GM18499 (cell line): ENCODE data around the gene ICAM5.

Experiments used
- ATAC-seq: cut with Tn5 transposase; IDR thresholded peaks from one replicate; pipeline ENCODE4 v1.9.1; 2021; ENCODE audit warnings: moderate number of reproducible peaks; ENCODE audit not compliant: insufficient read depth, unreplicated experiment

Gene ICAM5

DNA sequence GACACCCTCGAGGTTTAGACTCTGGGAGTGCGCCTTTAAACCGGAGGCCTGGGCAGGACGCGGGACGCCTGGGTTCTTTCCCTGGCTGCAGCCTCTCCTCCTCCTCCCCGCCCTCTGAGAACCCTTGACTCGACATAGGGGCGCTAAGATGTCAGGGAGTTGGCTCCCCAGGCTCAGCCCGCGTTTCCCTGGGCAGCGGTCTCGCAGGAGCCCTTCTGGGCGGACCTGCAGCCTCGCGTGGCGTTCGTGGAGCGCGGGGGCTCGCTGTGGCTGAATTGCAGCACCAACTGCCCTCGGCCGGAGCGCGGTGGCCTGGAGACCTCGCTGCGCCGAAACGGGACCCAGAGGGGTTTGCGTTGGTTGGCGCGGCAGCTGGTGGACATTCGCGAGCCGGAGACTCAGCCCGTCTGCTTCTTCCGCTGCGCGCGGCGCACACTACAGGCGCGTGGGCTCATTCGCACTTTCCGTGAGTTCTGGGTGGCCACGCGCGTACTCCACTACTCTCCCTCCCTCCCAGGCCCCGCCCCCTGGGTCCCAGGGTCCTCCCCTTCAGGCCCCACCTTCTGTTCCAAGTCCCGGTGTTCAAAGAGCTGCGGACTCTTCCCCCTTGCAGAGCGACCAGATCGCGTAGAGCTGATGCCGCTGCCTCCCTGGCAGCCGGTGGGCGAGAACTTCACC, 1.3 kb downstream of the ICAM5 start:
- ATAC-seq: no peak

DNA sequence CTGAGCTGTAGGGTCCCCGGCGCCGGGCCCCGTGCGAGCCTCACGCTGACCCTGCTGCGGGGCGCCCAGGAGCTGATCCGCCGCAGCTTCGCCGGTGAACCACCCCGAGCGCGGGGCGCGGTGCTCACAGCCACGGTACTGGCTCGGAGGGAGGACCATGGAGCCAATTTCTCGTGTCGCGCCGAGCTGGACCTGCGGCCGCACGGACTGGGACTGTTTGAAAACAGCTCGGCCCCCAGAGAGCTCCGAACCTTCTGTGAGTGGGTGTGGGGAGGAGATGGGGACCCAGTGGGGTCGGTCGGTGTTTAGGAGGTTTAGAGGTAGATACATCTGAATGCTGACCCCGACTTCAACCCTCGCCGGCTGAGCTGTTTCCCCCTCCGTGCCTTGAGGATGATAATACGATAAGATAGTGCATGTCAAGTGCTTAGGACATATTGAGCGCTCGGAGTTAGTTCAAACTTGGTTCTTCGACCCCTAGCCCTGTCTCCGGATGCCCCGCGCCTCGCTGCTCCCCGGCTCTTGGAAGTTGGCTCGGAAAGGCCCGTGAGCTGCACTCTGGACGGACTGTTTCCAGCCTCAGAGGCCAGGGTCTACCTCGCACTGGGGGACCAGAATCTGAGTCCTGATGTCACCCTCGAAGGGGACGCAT, 1.9 kb downstream of the ICAM5 start:
- ATAC-seq: no peak

DNA sequence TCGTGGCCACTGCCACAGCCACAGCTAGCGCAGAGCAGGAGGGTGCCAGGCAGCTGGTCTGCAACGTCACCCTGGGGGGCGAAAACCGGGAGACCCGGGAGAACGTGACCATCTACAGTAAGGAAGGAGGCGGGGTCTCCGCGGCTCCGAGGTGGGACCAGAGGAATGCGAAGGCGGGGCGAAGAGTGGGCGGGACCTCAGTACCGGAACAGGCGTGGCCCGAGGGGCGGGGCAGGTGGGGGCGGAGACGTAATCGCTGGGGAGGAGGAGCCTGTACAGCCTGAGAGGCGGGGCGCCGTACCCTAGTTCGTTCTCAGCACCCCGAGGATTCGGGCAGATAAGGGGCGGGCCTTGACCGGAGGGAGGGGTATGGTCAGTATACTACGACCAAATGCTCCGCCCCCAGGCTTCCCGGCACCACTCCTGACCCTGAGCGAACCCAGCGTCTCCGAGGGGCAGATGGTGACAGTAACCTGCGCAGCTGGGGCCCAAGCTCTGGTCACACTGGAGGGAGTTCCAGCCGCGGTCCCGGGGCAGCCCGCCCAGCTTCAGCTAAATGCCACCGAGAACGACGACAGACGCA, 2.5 kb downstream of the ICAM5 start:
- ATAC-seq: no peak

DNA sequence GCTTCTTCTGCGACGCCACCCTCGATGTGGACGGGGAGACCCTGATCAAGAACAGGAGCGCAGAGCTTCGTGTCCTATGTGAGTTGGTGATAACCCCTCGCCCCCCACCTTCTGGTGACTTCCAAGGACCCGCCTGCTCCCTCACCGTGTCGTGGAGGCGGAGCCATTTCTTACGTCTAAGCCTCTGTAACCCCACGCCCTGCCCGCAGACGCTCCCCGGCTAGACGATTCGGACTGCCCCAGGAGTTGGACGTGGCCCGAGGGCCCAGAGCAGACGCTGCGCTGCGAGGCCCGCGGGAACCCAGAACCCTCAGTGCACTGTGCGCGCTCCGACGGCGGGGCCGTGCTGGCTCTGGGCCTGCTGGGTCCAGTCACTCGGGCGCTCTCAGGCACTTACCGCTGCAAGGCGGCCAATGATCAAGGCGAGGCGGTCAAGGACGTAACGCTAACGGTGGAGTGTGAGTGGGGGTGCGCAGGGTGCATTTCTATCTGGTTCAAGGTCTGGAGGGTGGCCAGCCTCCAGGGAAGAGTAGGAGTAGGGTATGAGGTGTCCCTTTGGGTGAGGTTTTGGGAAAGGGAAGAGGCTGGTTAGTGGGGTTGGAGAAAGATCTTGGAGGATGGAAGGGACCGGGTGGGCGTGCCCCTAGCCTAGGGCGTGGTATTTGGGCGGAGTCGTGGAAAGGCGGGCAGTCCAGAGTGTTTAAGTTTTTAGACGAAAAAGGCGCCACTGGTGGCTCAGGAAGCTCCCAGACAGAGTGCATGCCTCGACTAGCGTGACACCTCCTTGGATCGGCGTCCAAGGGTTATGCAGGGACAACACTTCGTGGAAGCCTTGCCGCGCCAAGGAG, 3.3 kb downstream of the ICAM5 start:
- ATAC-seq: no peak

DNA sequence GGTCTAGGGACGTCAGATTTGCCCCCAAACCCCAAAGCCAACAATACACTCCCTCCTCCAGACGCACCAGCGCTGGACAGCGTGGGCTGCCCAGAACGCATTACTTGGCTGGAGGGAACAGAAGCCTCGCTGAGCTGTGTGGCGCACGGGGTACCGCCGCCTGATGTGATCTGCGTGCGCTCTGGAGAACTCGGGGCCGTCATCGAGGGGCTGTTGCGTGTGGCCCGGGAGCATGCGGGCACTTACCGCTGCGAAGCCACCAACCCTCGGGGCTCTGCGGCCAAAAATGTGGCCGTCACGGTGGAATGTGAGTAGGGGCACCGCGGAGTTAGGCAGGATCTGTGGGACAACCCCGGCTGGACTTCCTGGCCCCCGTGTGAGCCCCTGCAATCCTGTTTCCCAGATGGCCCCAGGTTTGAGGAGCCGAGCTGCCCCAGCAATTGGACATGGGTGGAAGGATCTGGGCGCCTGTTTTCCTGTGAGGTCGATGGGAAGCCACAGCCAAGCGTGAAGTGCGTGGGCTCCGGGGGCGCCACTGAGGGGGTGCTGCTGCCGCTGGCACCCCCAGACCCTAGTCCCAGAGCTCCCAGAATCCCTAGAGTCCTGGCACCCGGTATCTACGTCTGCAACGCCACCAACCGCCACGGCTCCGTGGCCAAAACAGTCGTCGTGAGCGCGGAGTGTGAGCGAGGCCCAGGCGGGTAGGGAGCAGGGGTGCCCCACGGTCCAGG, 4.0 kb downstream of the ICAM5 start:
- no peak for ATAC-seq

DNA sequence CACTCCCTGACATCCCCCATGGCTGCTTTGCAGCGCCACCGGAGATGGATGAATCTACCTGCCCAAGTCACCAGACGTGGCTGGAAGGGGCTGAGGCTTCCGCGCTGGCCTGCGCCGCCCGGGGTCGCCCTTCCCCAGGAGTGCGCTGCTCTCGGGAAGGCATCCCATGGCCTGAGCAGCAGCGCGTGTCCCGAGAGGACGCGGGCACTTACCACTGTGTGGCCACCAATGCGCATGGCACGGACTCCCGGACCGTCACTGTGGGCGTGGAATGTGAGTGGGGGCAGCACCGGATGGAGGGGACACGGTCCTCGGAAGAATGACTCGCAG, 4.6 kb downstream of the ICAM5 start:
- ATAC-seq: no peak

DNA sequence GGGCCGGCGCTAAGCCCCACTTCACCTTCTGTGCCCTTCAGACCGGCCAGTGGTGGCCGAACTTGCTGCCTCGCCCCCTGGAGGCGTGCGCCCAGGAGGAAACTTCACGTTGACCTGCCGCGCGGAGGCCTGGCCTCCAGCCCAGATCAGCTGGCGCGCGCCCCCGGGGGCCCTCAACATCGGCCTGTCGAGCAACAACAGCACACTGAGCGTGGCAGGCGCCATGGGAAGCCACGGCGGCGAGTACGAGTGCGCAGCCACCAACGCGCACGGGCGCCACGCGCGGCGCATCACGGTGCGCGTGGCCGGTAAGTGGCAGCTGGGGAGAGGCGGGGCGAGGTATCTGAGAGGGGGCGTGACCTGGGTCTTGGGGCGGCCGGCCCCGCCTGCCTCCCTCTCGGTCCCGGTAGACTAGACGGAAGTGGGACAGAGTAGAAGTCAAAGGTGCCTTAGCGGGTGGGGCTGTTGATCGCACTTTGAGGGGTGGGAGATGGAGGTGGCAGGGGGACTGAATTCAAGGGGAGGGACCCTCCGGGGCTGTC, 5.6 kb downstream of the ICAM5 start:
- ATAC-seq: no peak

DNA sequence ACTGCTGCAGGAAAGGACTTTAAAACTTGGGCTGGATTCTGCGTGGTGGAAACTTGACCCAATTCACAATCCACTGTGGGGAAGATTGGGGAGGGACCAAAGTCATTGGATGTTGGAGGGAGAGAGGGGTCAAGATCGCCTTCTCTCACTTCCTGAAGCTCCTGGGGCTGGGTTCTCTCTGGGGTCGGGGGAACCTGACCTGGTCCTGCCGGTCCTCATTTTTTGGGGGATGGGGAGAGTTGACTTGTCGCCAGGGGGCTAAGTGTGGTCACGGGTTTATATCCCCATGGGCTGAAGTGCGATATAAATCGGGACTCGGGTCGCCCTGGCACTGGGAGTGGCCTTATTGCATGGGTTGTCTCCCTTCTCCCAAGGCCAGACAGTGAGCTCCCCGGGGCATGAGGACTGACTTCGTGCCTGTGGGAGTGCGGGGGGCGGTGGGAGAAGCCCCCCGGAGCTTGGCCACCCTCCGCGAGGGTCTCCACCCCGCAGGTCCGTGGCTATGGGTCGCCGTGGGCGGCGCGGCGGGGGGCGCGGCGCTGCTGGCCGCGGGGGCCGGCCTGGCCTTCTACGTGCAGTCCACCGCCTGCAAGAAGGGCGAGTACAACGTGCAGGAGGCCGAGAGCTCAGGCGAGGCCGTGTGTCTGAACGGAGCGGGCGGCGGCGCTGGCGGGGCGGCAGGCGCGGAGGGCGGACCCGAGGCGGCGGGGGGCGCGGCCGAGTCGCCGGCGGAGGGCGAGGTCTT, 6.3 kb downstream of the ICAM5 start:
- ATAC-seq: no peak

DNA sequence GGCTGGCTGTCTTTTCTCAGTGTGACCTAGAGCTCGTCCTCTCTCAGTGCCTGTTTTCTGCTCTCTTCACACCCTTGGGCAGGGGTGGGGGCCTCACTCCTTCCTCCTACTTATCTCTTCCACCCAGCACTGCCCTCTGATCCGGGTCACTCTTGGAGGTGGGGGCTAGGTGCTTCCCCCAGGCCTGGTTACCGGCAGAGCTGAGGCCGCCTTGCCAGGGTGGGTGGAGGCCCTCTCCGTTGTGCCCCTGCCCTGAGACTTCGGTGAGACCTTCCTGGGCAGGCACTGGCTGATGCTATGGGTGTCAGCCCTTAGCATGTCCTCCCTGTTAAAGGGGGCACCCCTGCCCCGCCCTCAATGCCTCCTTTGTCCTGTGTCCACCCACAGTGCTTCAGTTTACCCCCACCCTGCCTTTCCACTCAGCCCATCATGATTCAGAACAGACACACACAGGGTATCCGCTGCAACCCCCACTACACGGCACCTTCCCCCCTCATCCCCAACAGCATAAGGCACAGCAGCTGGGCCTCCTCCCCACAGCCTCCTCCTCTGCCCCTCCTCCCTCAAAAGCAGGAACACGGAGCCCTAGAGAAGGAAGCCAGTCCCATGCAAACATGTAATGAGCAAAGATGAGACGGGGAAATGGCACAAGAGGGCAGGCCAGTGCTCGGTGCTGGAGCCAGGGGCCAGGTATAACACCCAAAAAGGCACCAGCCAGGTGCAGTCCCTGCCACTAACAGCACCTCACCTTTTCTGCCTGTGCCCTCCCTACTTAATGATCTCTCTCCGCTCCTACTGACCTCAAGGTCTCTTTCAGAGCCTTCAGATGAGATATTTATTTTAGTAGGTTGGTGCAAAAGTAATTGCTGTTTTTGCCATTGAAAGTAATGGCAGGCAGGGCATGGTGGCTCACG, 10.1 kb downstream of the ICAM5 start:
- ATAC-seq: no peak

DNA sequence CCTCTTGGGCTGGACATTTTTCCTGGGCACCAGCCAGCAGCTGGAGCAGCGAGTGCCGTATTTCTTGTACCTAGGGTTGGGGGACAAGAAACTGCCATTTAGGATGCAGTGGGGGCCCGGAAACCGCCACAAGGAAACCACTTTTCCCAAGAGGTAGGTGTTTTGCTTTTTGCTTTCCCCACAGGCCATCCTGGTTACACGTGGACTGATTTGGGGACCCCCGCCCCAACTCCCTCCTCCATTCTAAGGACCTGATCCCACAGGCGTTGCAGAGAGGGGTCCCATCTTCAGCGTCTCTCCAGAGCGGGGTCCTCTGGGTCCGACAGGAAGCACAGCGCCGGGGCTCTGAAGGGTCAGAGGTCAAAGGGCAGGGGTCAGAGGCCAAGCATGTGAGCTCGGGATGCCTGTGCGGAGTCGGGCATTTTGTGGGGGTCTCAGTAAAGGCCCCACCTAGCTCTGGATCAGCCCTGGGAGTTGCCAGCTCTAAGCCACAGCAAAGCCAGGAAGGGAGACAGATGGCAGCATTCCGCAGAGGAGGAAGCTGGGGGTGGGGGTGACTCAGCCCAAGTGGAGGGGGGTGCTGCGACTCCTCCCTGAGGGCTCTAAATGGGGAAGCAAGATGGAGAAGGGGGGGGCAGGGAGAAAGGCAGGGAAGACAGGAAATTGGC, 15.5 kb downstream of the ICAM5 start:
- no peak for ATAC-seq

DNA sequence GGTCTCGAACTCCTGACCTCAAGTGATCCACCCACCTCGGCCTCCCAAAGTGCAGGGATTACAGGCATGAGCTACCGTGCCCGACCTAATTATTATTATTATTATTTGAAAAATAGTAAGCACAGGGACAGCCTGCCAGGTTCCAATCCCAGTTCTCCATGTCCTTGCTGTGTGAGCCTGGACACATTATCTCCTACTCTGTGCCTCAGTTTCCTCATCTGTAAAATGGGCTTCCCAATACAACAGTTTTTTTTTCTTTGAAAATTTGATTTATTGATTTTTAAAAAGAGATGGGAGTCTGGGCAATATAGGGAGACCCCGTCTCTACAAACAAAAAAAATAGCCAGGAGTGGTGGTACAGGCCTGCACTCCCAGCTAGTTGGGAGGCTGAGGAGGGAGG, 16.6 kb downstream of the ICAM5 start:
- no peak for ATAC-seq

DNA sequence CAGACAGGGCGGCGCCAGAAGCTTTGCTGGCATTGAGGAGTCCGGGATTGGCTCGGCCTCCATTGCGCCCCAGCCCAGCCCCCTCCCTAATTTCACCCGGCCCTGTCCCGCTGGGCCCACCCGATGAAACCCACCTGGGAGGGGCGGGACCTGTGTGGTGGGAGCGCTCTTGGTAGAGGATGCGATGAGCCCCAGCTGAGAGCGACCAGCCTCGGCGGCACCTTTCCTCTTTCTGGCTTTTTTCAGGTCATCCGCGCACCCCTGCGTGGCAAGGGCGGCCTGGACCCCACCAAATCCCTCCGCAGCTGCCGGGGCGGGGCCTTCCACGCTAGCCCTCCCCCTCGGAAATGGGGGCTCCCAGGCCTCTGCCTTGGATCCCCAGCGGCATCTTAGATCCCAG, 19.7 kb downstream of the ICAM5 start, which contains the start of gene ZGLP1:
Gene ZGLP1, minus strand, starts transcription at position 393 of the 400 bp plus-strand sequence.
- no peak for ATAC-seq

DNA sequence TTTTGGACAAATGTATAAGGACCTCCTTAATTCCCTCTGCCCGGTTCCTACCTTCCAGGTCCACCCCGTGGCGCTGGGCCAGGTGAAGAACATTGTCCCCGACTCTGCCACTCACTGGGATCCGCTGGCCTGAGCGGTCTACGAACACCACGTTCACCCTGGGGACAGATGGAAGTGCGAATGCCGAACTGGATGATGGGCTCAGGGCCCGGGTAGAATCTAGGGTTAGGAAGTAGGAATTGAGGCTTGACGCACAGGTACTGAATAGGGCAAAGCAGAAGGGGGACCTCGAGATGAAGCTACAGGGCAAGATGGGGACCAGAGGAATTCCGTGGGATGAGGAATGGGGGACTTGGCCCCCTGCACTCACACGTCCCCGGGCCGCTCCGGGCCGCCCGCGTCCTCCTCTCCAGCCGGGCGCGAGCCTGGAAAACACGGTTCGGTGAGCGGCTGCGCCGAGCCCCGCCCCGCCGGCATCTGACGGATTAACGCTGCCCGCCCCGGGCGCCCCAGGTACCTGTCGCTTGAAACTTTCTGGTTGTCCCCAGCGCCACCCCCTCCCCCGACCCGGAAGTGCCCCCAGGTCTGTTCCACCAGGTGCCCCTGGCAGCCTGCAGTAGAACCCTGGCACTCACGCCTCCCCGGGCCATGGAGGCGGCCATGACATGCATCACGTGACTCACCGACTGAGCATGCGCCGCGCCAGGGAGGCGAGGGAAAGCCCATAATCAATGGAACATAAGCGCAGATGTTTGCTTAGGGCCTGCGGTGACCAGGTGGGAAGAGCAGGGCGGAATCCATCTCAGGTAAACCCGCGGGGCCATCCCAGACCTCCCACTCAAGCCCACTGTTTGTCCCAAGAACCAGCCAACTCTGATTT, 25.8 kb downstream of the ICAM5 start, which contains the start of gene FDX2:
Gene FDX2, minus strand, starts transcription at position 681 of the 880 bp plus-strand sequence. Its CDS starts 19 bp downstream, at position 662.
- no peak for ATAC-seq

DNA sequence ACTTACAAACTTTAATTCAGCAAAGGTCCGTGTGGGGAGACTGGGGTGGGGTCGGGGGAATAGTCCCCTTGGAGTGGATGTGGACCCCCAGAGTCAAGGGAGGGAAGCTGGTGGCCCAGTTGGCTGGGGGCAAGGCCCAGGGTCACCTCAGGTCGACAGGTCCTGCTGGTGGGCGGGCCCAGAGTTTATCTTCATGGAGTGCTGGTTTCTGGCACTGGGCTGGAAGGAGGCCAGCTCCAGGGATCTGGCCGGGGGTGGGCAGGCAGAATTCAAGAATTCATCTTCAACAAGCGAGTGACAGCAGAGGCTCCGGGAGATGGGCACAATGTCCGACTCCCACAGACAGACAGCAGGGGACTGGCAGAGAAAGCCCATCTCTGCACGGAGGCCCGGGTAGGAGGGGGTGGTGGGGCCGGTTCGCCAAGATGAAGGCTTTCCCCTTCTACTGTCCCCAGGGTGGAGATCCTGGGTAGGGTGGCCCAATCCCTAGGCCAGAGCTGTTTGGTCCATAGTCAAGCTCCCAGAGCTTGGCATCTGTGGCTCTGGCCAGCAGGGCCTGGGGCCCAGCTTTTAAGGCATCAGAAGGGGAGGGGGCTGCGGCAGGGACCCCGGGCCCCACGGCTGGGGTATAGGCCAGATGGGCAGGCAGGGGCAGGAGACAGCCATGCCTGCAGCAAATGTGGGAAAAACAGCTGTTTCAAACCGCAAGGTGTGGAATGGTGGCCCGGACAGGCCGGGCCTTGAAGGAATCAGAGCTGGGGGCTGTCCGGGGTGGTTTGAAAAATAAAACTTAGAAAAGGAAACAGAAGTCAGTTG, 26.7 kb downstream of the ICAM5 start:
- no peak for ATAC-seq

DNA sequence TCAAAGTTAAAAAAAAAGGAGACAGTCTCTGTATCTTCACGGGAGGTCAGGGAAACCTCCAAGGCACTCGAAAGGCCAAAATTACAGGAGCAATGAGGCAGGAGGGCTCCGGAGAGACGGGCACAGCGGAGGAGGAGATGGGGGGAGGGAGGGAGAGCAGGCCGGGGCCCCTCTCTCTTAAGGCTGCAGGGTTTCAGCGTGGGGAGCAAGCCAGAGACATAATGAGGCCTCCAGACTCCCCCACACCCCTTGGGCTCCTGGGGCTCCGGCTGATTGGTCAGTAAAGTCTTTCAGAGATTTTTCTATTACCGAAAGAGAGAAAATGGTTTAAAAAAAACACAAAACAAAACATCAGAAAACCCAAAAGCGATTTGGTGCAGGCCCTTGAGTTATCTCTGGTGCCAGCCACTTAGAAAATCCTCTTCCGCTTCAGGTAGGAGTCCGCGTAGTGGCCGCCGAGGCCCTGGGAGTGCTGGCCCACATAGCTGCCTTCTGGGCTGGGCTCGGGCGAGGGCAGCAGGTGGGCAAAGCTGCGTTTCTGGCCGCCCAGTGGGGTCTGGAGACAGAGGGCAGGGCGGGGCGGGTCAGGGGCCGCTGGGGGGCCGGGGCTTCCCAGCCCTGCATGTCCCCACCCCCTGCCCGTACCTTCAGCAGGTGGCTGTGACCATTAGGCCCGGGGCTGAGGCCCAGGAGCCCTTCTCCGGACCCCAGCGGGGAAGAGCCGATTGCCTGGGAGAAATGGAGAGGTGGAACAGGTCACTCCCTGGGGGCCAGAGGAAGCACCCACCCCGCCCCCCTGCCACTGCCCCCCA, 27.5 kb downstream of the ICAM5 start:
- no peak for ATAC-seq
